Mucosa of rectum (tissue), 2 donors: ENCODE measurements around the gene SPATA13.

Source experiments
- H3K27ac ChIP-seq, 2 donors: one replicate each; pipeline ENCODE4 v1.7.0; 2013; ENCODE audit warnings: inconsistent platforms in 2 of 2, low read depth in 2 of 2, low read length in 2 of 2
- H3K27me3 ChIP-seq, 2 donors: one replicate each; pipeline ENCODE4 v1.7.0; 2013; ENCODE audit warnings: low read length in 2 of 2; ENCODE audit not compliant: control insufficient read depth in 2 of 2, insufficient read depth in 2 of 2
- H3K36me3 ChIP-seq, 2 donors: one replicate each; pipeline ENCODE4 v1.7.0; 2013; ENCODE audit warnings: low read length in 2 of 2; ENCODE audit not compliant: control insufficient read depth in 2 of 2, insufficient read depth in 2 of 2
- H3K4me1 ChIP-seq, 2 donors: one replicate each; pipeline ENCODE4 v1.7.0; 2013; ENCODE audit warnings: low read length in 2 of 2, mild to moderate bottlenecking in 1 of 2; ENCODE audit not compliant: control insufficient read depth in 2 of 2, insufficient read depth in 2 of 2
- H3K4me3 ChIP-seq, 2 donors: one replicate each; pipeline ENCODE4 v1.7.0; 2013; ENCODE audit warnings: low read length in 2 of 2
- H3K9ac ChIP-seq, 2 donors: one replicate each; pipeline ENCODE4 v1.7.0; 2013; ENCODE audit warnings: low read length in 2 of 2, low read depth in 1 of 2, mild to moderate bottlenecking in 1 of 2
- H3K9me3 ChIP-seq, 2 donors: one replicate each; pipeline ENCODE4 v1.7.0; 2013; ENCODE audit warnings: low read length in 2 of 2; ENCODE audit not compliant: control insufficient read depth in 2 of 2
- donor health status: healthy.
- donor health status: Normal muscosa, but diverticular disease.

Gene SPATA13

GRCh38 chr13:24253520-24254145 is 93.1 kb downstream of the SPATA13 start:
- Histone ChIP-seq H3K9ac (peak overlapping the region in 1 of 2 donors; percentile 47), H3K27me3 (no peaks in the 10 kb centered on the region), H3K27ac (peak overlapping the region; percentile 5 to 54), H3K4me1 (no peaks in the 10 kb centered on the region), H3K36me3 (peaks cover 27 to 42% of the 10 kb centered on the region in 2 donors), H3K9me3 (no peaks in the 10 kb centered on the region), H3K4me3 (peak overlapping the region; percentile 1 to 50)

GRCh38 chr13:24254146-24254841 is 93.8 kb downstream of the SPATA13 start:
- Histone ChIP-seq H3K27me3 (no peaks in the 10 kb centered on the region), H3K36me3 (peaks cover 27 to 42% of the 10 kb centered on the region in 2 donors), H3K9ac (peak overlapping the region in 1 of 2 donors; percentile 47), H3K9me3 (no peaks in the 10 kb centered on the region), H3K27ac (peak overlapping the region; percentile 5 to 54), H3K4me1 (no peaks in the 10 kb centered on the region), H3K4me3 (peak overlapping the region in 1 of 2 donors; percentile 50)

- peaks cover 0 to 10% of the 10 kb centered on the region in 2 donors for H3K4me1 ChIP-seq
- H3K36me3 ChIP-seq, result peaks cover 12 to 24% of the 10 kb centered on the region in 2 donors
- H3K27ac ChIP-seq, result no peak overlapping the region
- H3K27me3 ChIP-seq, result no peaks in the 10 kb centered on the region
- H3K9ac ChIP-seq, result no peak overlapping the region
- no peaks in the 10 kb centered on the region for H3K9me3 ChIP-seq
- H3K4me3 ChIP-seq, result no peak overlapping the region
These were observed 97.0 kb downstream of the SPATA13 start for GRCh38 chr13:24257497-24257896.

GRCh38 chr13:24261566-24261965 is 101.0 kb downstream of the SPATA13 start:
- Histone ChIP-seq H3K4me1 (peaks cover 0 to 10% of the 10 kb centered on the region in 2 donors), H3K36me3 (peaks cover 2 to 9% of the 10 kb centered on the region in 2 donors), H3K4me3 (no peak overlapping the region), H3K9me3 (no peaks in the 10 kb centered on the region), H3K27ac (no peak overlapping the region), H3K27me3 (no peaks in the 10 kb centered on the region), H3K9ac (no peak overlapping the region)

- peaks cover 2 to 5% of the 10 kb centered on the region in 2 donors for H3K36me3 ChIP-seq
- no peak overlapping the region for H3K9ac ChIP-seq
- no peaks in the 10 kb centered on the region for H3K9me3 ChIP-seq
- H3K27ac ChIP-seq, result no peak overlapping the region
- peaks cover 0 to 10% of the 10 kb centered on the region in 2 donors for H3K4me1 ChIP-seq
- H3K4me3 ChIP-seq, result no peak overlapping the region
- H3K27me3 ChIP-seq, result no peaks in the 10 kb centered on the region
These were observed 103.1 kb downstream of the SPATA13 start for GRCh38 chr13:24263632-24264031.

GRCh38 chr13:24264976-24265375 is 104.5 kb downstream of the SPATA13 start:
- Histone ChIP-seq H3K36me3 (peaks cover 2 to 5% of the 10 kb centered on the region in 2 donors), H3K27me3 (no peaks in the 10 kb centered on the region), H3K9me3 (no peaks in the 10 kb centered on the region), H3K4me3 (no peak overlapping the region), H3K27ac (peak overlapping the region in 1 of 2 donors; percentile 12), H3K9ac (no peak overlapping the region), H3K4me1 (peaks cover 0 to 10% of the 10 kb centered on the region in 2 donors)

GRCh38 chr13:24265453-24265852 is 104.9 kb downstream of the SPATA13 start:
- H3K27ac ChIP-seq, result no peak overlapping the region
- H3K27me3 ChIP-seq, result no peaks in the 10 kb centered on the region
- peaks cover 2 to 5% of the 10 kb centered on the region in 2 donors for H3K36me3 ChIP-seq
- H3K9me3 ChIP-seq, result no peaks in the 10 kb centered on the region
- H3K4me3 ChIP-seq, result no peak overlapping the region
- H3K9ac ChIP-seq, result peak overlapping the region in 1 of 2 donors; percentile 17
- peaks cover under 1 to 9% of the 10 kb centered on the region in 2 donors for H3K4me1 ChIP-seq

GRCh38 chr13:24267274-24267673 is 106.8 kb downstream of the SPATA13 start:
- Histone ChIP-seq H3K27ac (peak overlapping the region; percentile 50 to 54), H3K9ac (peak overlapping the region in 1 of 2 donors; percentile 11), H3K36me3 (peaks cover 2 to 5% of the 10 kb centered on the region in 2 donors), H3K4me1 (peaks cover 17 to 18% of the 10 kb centered on the region in 2 donors), H3K27me3 (no peaks in the 10 kb centered on the region), H3K4me3 (no peak overlapping the region), H3K9me3 (no peaks in the 10 kb centered on the region)

- Histone ChIP-seq H3K9me3 (no peaks in the 10 kb centered on the region), H3K9ac (no peak overlapping the region), H3K27ac (peak overlapping the region in 1 of 2 donors; percentile 3), H3K4me1 (peaks cover 22 to 23% of the 10 kb centered on the region in 2 donors), H3K36me3 (peaks cover 2 to 5% of the 10 kb centered on the region in 2 donors), H3K4me3 (no peak overlapping the region), H3K27me3 (no peaks in the 10 kb centered on the region)
These were observed 107.3 kb downstream of the SPATA13 start for GRCh38 chr13:24267801-24268200.

GRCh38 chr13:24269821-24270220 is 109.3 kb downstream of the SPATA13 start:
- Histone ChIP-seq H3K4me1 (peaks cover 29 to 31% of the 10 kb centered on the region in 2 donors), H3K27ac (peak overlapping the region in 1 of 2 donors; percentile 93), H3K27me3 (no peaks in the 10 kb centered on the region), H3K36me3 (peaks cover 2 to 5% of the 10 kb centered on the region in 2 donors), H3K4me3 (no peak overlapping the region), H3K9me3 (no peaks in the 10 kb centered on the region), H3K9ac (no peak overlapping the region)
